DOHH2 (cell line): ENCODE results near the gene COIL.

Source experiments
- H3F3A ChIP-seq: fragments of 200-600 bp; sonication (generic), shearing (Covaris generic); 2 replicates; pipeline ENCODE4 v1.6.0; 2016; ENCODE audit warnings: antibody characterized with exemption, mild to moderate bottlenecking; ENCODE audit not compliant: control insufficient read depth, insufficient read depth
- H3K27ac ChIP-seq: fragments of 200-600 bp; sonication (generic); 2 replicates; pipeline ENCODE4 v1.5.1; 2014; ENCODE audit warnings: low read depth, mild to moderate bottlenecking, low read length, moderate library complexity
- H3K27me3 ChIP-seq: fragments of 200-600 bp; sonication (generic); 2 replicates; pipeline ENCODE4 v1.6.1; 2014; ENCODE audit warnings: mild to moderate bottlenecking, low read length, mixed read lengths; ENCODE audit not compliant: control insufficient read depth
- H3K36me3 ChIP-seq: fragments of 200-600 bp; sonication (generic); 2 replicates; pipeline ENCODE4 v1.6.1; 2014; ENCODE audit warnings: mild to moderate bottlenecking, low read length, moderate library complexity, mixed read lengths; ENCODE audit not compliant: control insufficient read depth
- H3K4me1 ChIP-seq: fragments of 200-600 bp; sonication (generic); 2 replicates; pipeline ENCODE4 v1.6.1; 2014; ENCODE audit warnings: mild to moderate bottlenecking, low read length, mixed read lengths; ENCODE audit not compliant: control insufficient read depth
- H3K4me2 ChIP-seq: fragments of 200-600 bp; sonication (generic); 2 replicates; pipeline ENCODE4 v1.6.0; 2014; ENCODE audit warnings: mild to moderate bottlenecking, low read length, moderate library complexity
- H3K4me3 ChIP-seq: fragments of 200-600 bp; sonication (generic); 2 replicates; pipeline ENCODE4 v1.5.1; 2014; ENCODE audit warnings: mild to moderate bottlenecking, low read length, mixed read lengths
- H3K79me2 ChIP-seq: fragments of 200-600 bp; sonication (generic); 2 replicates; pipeline ENCODE4 v1.6.1; 2014; ENCODE audit warnings: mild to moderate bottlenecking, low read length, mixed read lengths; ENCODE audit not compliant: control insufficient read depth
- H3K9me2 ChIP-seq: fragments of 200-600 bp; sonication (generic); replicated peaks from 2 replicates; pipeline ENCODE4 v1.6.1; 2014; ENCODE audit warnings: mild to moderate bottlenecking, low read length, mixed read lengths; ENCODE audit not compliant: control insufficient read depth
- H3K9me3 ChIP-seq: fragments of 200-600 bp; sonication (generic); 2 replicates; pipeline ENCODE4 v1.6.1; 2014; ENCODE audit warnings: antibody characterized with exemption, low read length, mixed read lengths; ENCODE audit not compliant: control insufficient read depth, insufficient read depth
- H4K20me1 ChIP-seq: fragments of 200-600 bp; sonication (generic); 2 replicates; pipeline ENCODE4 v1.6.0; 2014; ENCODE audit warnings: low read depth, mild to moderate bottlenecking, antibody characterized with exemption, low read length, moderate library complexity; ENCODE audit not compliant: control insufficient read depth, insufficient read depth
- CTCF ChIP-seq: fragments of 200-600 bp; sonication (generic); IDR thresholded peaks from one replicate; pipeline ENCODE4 v1.5.1; 2014; ENCODE audit warnings: antibody characterized with exemption, mild to moderate bottlenecking, low read depth, low read length; ENCODE audit not compliant: poor library complexity, severe bottlenecking
- EZH2phosphoT487 ChIP-seq: fragments of 200-600 bp; sonication (generic); IDR thresholded peaks from 2 replicates; pipeline ENCODE4 v1.6.1; 2017; ENCODE audit warnings: borderline replicate concordance, mild to moderate bottlenecking, antibody characterized with exemption, low read length, moderate library complexity, mixed read lengths

COIL gene

GRCh38 chr17:57002904-57003303 lies 42.1 kb upstream of the COIL start:
- no peak overlapping the region for H3K4me3 ChIP-seq
- H3F3A ChIP-seq: peaks cover 10% of the 10 kb centered on the region
- H4K20me1 ChIP-seq: no peaks in the 10 kb centered on the region
- H3K9me2 ChIP-seq: no peaks in the 10 kb centered on the region
- H3K9me3 ChIP-seq: no peaks in the 10 kb centered on the region
- no peaks in the 10 kb centered on the region for H3K79me2 ChIP-seq
- H3K4me1 ChIP-seq: peaks cover 62% of the 10 kb centered on the region
- H3K27me3 ChIP-seq: no peaks in the 10 kb centered on the region
- peaks cover 20% of the 10 kb centered on the region for H3K36me3 ChIP-seq
- H3K27ac ChIP-seq: no peak overlapping the region
- no peak overlapping the region for H3K4me2 ChIP-seq
- TF ChIP-seq CTCF (no peak), EZH2phosphoT487 (no peak)

- H3K27me3 ChIP-seq: no peaks in the 10 kb centered on the region
- H3K36me3 ChIP-seq: peaks cover 24% of the 10 kb centered on the region
- peaks cover 52% of the 10 kb centered on the region for H3K4me1 ChIP-seq
- H3K4me2 ChIP-seq: no peak overlapping the region
- H3K4me3 ChIP-seq: no peak overlapping the region
- no peak overlapping the region for H3K27ac ChIP-seq
- H3K9me2 ChIP-seq: no peaks in the 10 kb centered on the region
- no peaks in the 10 kb centered on the region for H3K9me3 ChIP-seq
- peaks cover 7% of the 10 kb centered on the region for H3F3A ChIP-seq
- no peaks in the 10 kb centered on the region for H4K20me1 ChIP-seq
- no peaks in the 10 kb centered on the region for H3K79me2 ChIP-seq
- no peak for TF ChIP-seq CTCF
- no peak for TF ChIP-seq EZH2phosphoT487
Observed at GRCh38 chr17:57001541-57001940, 40.7 kb upstream of the COIL start.

GRCh38 chr17:56997313-56997712 lies 36.5 kb upstream of the COIL start:
- H3F3A ChIP-seq: no peaks in the 10 kb centered on the region
- H3K27me3 ChIP-seq: no peaks in the 10 kb centered on the region
- no peaks in the 10 kb centered on the region for H3K9me3 ChIP-seq
- H3K4me2 ChIP-seq: no peak overlapping the region
- no peak overlapping the region for H3K27ac ChIP-seq
- no peak overlapping the region for H3K4me3 ChIP-seq
- H3K36me3 ChIP-seq: peaks cover 42% of the 10 kb centered on the region
- H4K20me1 ChIP-seq: no peaks in the 10 kb centered on the region
- H3K79me2 ChIP-seq: no peaks in the 10 kb centered on the region
- no peaks in the 10 kb centered on the region for H3K9me2 ChIP-seq
- H3K4me1 ChIP-seq: peaks cover 10% of the 10 kb centered on the region
- TF ChIP-seq CTCF: no peak
- no peak for TF ChIP-seq EZH2phosphoT487

GRCh38 chr17:56995766-56996165 lies 34.9 kb upstream of the COIL start:
- H3K27ac ChIP-seq: no peak overlapping the region
- H3K4me3 ChIP-seq: no peak overlapping the region
- no peaks in the 10 kb centered on the region for H3K9me3 ChIP-seq
- no peaks in the 10 kb centered on the region for H3K27me3 ChIP-seq
- H4K20me1 ChIP-seq: no peaks in the 10 kb centered on the region
- no peaks in the 10 kb centered on the region for H3K9me2 ChIP-seq
- no peak for TF ChIP-seq CTCF
- no peak for TF ChIP-seq EZH2phosphoT487
- H3K79me2 ChIP-seq: no peaks in the 10 kb centered on the region
- H3F3A ChIP-seq: no peaks in the 10 kb centered on the region
- H3K4me2 ChIP-seq: no peak overlapping the region
- peaks cover 37% of the 10 kb centered on the region for H3K36me3 ChIP-seq
- no peaks in the 10 kb centered on the region for H3K4me1 ChIP-seq
